ENCODE measurements around the gene CRTC2. TPM values are rescaled to one million over a fixed set of nuclear protein-coding genes. Genes with fewer than 3 reads are reported as not detected.

CRTC2 gene
- total RNA-seq, 2 donors from 2014 or later = 26.6 to 31.0 TPM

DNA sequence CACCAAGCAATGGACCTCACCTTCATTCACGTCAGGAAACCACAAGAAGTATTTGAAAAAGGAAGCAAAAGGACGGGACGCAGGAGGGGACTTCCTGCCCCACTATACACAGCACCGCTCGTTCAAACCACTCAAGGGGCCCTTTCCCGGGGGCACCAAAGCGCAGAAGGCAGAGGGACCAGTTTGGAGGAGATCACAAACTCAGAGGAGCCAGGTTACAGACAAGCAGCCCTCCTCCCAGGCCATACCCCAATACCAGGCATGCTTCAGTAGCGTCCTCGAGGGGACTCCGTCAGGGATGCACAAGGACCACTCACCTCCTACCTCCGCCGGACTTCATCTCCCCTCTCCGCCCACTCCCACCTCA is 685 bp downstream of the CRTC2 start:
- intact Hi-C loops (cut with DNase I) = no loop called here
- DNase-seq (ENCODE audit: low spot score) = no peak

GRCh38 chr1:153956997-153957715 is 1.3 kb downstream of the CRTC2 start:
- intact Hi-C loops (cut with DNase I) = no loop called here
- DNase-seq (ENCODE audit: low spot score) = no peak

- DNase-seq (ENCODE audit: low spot score) = no peak
- intact Hi-C loops (cut with DNase I) = no loop called here
Measured at GRCh38 chr1:153954826-153955225, 3.6 kb downstream of the CRTC2 start.

GRCh38 chr1:153953859-153954365 is 4.5 kb downstream of the CRTC2 start:
- intact Hi-C loops (cut with DNase I) = no loop called here
- no peak for DNase-seq (ENCODE audit: low spot score)

GRCh38 chr1:153951801-153952200 is 6.6 kb downstream of the CRTC2 start:
- intact Hi-C loops (cut with DNase I) = no loop called here

DNA sequence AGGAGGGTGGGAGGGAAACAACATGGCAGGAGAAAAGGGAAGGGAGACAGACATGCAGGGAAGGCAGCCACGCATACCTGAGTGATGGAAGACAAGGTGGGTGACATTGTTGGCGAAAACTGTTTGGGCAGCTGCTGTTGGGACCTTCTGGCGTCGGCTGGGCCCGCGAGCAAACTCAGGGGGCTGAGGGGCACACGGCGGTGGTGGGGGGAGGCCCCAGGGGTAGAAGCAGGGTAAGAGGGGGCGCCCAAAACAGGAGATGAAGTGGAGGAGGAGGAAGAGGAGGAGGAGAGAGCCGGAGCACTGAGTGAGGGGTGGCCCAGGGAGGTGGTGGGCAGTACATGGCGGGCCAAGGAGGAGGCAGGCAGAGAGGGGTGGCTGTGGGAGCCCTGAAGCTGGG is 7.2 kb downstream of the CRTC2 start:
- intact Hi-C loops (cut with DNase I) = no loop called here
- DNase-seq (ENCODE audit: low spot score) = no peak

More at GRCh38 chr1:153951801-153952200, 6.6 kb downstream of the CRTC2 start:
- DNase-seq (ENCODE audit: low spot score) = no peak

DNA sequence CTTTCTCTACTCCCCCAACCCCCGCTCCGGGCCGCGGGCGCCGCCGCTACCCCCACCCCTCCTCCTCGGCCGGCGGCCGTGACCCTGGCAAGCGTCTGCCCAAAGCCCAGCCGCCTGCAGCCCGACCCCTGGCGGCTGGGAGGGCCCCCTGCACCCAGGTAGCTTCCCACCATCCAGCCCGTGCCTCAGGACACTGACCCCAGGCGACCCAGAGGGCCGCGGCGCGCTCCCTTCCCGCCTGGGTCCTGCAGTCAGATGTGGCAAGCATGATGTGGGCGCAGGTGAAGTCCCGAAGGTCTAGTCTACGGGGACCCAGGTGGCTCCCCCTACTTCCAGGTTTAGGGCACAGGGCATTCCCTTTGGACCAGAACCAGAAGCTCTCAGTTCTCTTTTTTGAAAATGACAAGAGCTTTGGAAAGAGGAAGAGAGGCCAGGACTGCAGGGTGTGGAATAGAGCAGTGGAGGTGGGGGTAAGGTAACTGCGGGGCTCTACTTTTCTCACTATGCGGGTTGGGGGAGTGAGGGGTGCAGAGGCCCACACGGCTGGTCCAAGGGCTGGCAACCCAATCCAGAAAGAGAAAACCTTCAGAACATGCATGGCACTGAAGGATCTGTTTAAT is 11.7 kb downstream of the CRTC2 start, which contains the start of gene DENND4B:
Gene DENND4B, minus strand, starts transcription at position 97 of the 620 bp plus-strand sequence. CDS start 2,344 bp downstream, outside the sequence.
- peak; percentile 95 for DNase-seq (ENCODE audit: low spot score)
- intact Hi-C loops (cut with DNase I) = loop anchor here in 1 of 2 donors (10.0 kb wide), 1 partner anchor 152 kb away; no protein-coding TSS in a partner anchor

GRCh38 chr1:153945795-153946621 is 12.4 kb downstream of the CRTC2 start:
- intact Hi-C loops (cut with DNase I) = loop anchor here in 1 of 2 donors (10.0 kb wide), 1 partner anchor 151 kb away; no protein-coding TSS in a partner anchor
- peak; percentile 97 for DNase-seq (ENCODE audit: low spot score)

- peak; percentile 92 for DNase-seq (ENCODE audit: low spot score)
- intact Hi-C loops (cut with DNase I) = loop anchor here in 1 of 2 donors (10.0 kb wide), 1 partner anchor 150 kb away; no protein-coding TSS in a partner anchor
Measured at GRCh38 chr1:153945131-153945794, 13.1 kb downstream of the CRTC2 start.

DNA sequence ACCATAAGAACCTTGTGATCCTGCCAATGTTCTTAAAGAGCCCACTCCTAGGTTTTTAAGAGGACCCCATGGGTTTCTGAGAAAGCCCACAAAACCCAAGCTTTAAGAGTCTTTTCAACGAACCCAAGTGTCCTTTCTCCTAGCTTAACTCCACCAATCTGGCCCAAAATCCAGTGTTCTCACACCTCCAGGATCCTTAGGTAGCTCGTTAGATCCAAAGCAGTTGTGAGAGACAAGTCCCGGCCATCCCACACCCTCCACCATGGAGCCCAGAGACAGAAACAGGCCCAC is 13.6 kb downstream of the CRTC2 start:
- DNase-seq (ENCODE audit: low spot score) = peak; percentile 70
- intact Hi-C loops (cut with DNase I) = loop anchor here in 1 of 2 donors (10.0 kb wide), 1 partner anchor 150 kb away; no protein-coding TSS in a partner anchor

GRCh38 chr1:153944005-153944826 is 14.2 kb downstream of the CRTC2 start:
- intact Hi-C loops (cut with DNase I) = loop anchor here in 1 of 2 donors (10.0 kb wide), 1 partner anchor 149 kb away; no protein-coding TSS in a partner anchor
- DNase-seq (ENCODE audit: low spot score) = peak; percentile 85

DNA sequence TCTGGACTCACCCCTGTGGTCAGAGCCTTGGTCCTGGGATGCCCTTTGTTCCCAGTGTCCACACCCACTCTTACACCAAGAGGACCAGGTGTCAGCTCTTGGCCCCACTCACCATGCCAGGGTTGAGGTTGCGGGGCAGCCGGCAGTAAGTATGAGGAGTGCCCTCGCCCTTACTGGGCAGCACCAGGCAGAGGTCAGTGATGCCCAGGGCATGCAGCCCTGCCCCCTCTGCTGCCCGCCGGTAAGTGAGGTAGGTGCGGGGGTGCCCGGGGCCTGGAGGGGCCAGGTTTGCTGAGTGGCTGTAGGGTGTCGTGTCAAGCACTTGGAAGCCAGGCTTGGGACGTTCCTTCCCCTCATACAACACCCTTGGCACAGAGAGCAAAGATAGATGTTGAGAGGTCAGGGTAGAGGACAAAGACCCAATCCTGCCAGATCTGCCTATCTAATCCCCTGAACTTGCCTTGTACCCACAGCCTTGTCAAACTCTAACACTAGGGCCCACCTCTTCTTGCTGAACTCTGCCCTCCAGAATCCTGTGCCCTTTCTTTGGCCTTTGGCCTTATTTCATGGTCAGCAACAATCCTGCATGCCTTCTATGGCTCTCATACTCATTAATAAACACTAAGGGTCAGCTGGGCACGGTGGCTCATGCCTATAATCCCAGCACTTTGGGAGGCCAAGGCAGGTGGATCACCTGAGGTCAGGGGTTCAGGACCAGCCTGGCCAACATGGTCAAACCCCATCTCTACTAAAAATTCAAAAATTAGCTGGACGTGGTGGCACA is 15.5 kb downstream of the CRTC2 start:
- intact Hi-C loops (cut with DNase I) = loop anchor here in 1 of 2 donors (10.0 kb wide), 1 partner anchor 148 kb away; no protein-coding TSS in a partner anchor
- DNase-seq (ENCODE audit: low spot score) = peak; percentile 68

GRCh38 chr1:153941826-153942725 is 16.3 kb downstream of the CRTC2 start:
- intact Hi-C loops (cut with DNase I) = loop anchor here in 1 of 2 donors (10.0 kb wide), 1 partner anchor 147 kb away; no protein-coding TSS in a partner anchor
- DNase-seq (ENCODE audit: low spot score) = peak; percentile 72

GRCh38 chr1:153940756-153941155 is 17.7 kb downstream of the CRTC2 start:
- DNase-seq (ENCODE audit: low spot score) = peak; percentile 40
- intact Hi-C loops (cut with DNase I) = loop anchor here in 1 of 2 donors (10.0 kb wide), 1 partner anchor 146 kb away; no protein-coding TSS in a partner anchor

- intact Hi-C loops (cut with DNase I) = no loop called here
- DNase-seq (ENCODE audit: low spot score) = peak; percentile 72
Measured at GRCh38 chr1:153939476-153939875, 18.9 kb downstream of the CRTC2 start.

GRCh38 chr1:153938996-153939395 is 19.4 kb downstream of the CRTC2 start:
- peak; percentile 44 for DNase-seq (ENCODE audit: low spot score)
- intact Hi-C loops (cut with DNase I) = no loop called here

Measured in posterior vena cava (tissue), 2 donors.